Calu3 (cell line): Measurements from ENCODE around the gene CACNA2D4. TPM values are rescaled to one million over a fixed set of nuclear protein-coding genes. Genes with fewer than 3 reads are reported as not detected.

Source experiments
- BruUV-seq: library from RNA; stranded (reverse); fragments of 400-500 nt; replicated peaks from 2 replicates; lab custom pipeline; 2021; lab: Mats Ljungman, UMichigan
- CTCF ChIA-PET: fragments of 300-600 bp; sonication (Branson Sonifier 250); formaldehyde crosslinking; loops from one replicate; lab custom pipeline; 2022; ENCODE audit warnings: antibody characterized with exemption; lab: Charles Lee
- DNase-seq: peaks from one replicate; pipeline ENCODE4 v3.0.0; 2022
- H3K27ac Mint-ChIP-seq: one replicate; pipeline ENCODE4 v1.8.0; 2022; ENCODE audit warnings: mixed read lengths; ENCODE audit not compliant: unreplicated experiment
- H3K27me3 Mint-ChIP-seq: one replicate; pipeline ENCODE4 v1.8.0; 2022; ENCODE audit warnings: mixed read lengths; ENCODE audit not compliant: unreplicated experiment
- H3K36me3 Mint-ChIP-seq: one replicate; pipeline ENCODE4 v1.8.0; 2022; ENCODE audit warnings: mild to moderate bottlenecking, moderate library complexity, mixed read lengths; ENCODE audit not compliant: insufficient read depth, unreplicated experiment
- H3K4me1 Mint-ChIP-seq: one replicate; pipeline ENCODE4 v1.8.0; 2022; ENCODE audit warnings: mild to moderate bottlenecking, low read depth, mixed read lengths; ENCODE audit not compliant: unreplicated experiment
- H3K4me3 Mint-ChIP-seq: one replicate; pipeline ENCODE4 v1.8.0; 2022; ENCODE audit warnings: mild to moderate bottlenecking, low read depth, moderate library complexity, mixed read lengths; ENCODE audit not compliant: unreplicated experiment
- H3K9me3 Mint-ChIP-seq: one replicate; pipeline ENCODE4 v1.8.0; 2022; ENCODE audit warnings: low read depth, mixed read lengths; ENCODE audit not compliant: unreplicated experiment
- CTCF ChIP-seq: fragments of 200-600 bp; IDR thresholded peaks from one replicate; pipeline ENCODE4 v1.8.0; 2022; ENCODE audit warnings: antibody characterized with exemption; ENCODE audit not compliant: unreplicated experiment
- intact Hi-C: fragments of 100-400 bp; cut with micrococcal nuclease; formaldehyde crosslinking; loops from one replicate; pipeline ENCODE4 v1.10.0; 2022; ENCODE audit not compliant: unreplicated experiment
- total RNA-seq: library from RNA; stranded (reverse); gene quantifications from 2 replicates; pipeline ENCODE4 v1.2.3, GENCODE V29; 2022

CACNA2D4 gene
- total RNA-seq, 1 experiment from 2014 or later, result 0.80 TPM

GRCh38 chr12:1809591-1810190 lies 108.8 kb downstream of the CACNA2D4 start:
- CTCF ChIA-PET, result no interaction called here
- no TSS peak for BruUV-seq
- H3K27ac Mint-ChIP-seq, result no peak overlapping the region

GRCh38 chr12:1808798-1809480 lies 109.5 kb downstream of the CACNA2D4 start:
- CTCF ChIA-PET, result no interaction called here

More at GRCh38 chr12:1809591-1810190, 108.8 kb downstream of the CACNA2D4 start:
- Mint-ChIP-seq H3K27me3 (peaks cover 40% of the 10 kb centered on the region), H3K4me3 (no peak overlapping the region), H3K36me3 (no peaks in the 10 kb centered on the region), H3K9me3 (no peaks in the 10 kb centered on the region), H3K4me1 (peaks cover 15% of the 10 kb centered on the region)
- DNase-seq, result no peak
- intact Hi-C loops, result no loop called here
- TF ChIP-seq CTCF, result no peak

GRCh38 chr12:1808036-1808797 lies 110.2 kb downstream of the CACNA2D4 start:
- Mint-ChIP-seq H3K36me3 (no peaks in the 10 kb centered on the region), H3K4me3 (no peak overlapping the region), H3K27ac (no peak overlapping the region), H3K9me3 (peaks cover 2% of the 10 kb centered on the region), H3K4me1 (peaks cover 15% of the 10 kb centered on the region), H3K27me3 (peaks cover 25% of the 10 kb centered on the region)
- DNase-seq, result no peak
- BruUV-seq, result no TSS peak
- CTCF ChIA-PET, result no interaction called here
- TF ChIP-seq CTCF, result no peak
- intact Hi-C loops, result no loop called here

More at GRCh38 chr12:1808798-1809480, 109.5 kb downstream of the CACNA2D4 start:
- no peak overlapping the region for H3K4me3 Mint-ChIP-seq
- intact Hi-C loops, result no loop called here
- peaks cover 33% of the 10 kb centered on the region for H3K27me3 Mint-ChIP-seq
- H3K36me3 Mint-ChIP-seq, result no peaks in the 10 kb centered on the region
- DNase-seq, result no peak
- H3K27ac Mint-ChIP-seq, result no peak overlapping the region
- TF ChIP-seq CTCF, result no peak
- peaks cover 2% of the 10 kb centered on the region for H3K9me3 Mint-ChIP-seq
- peaks cover 15% of the 10 kb centered on the region for H3K4me1 Mint-ChIP-seq
- BruUV-seq, result no TSS peak

- TF ChIP-seq CTCF, result no peak
- Mint-ChIP-seq H3K27ac (no peak overlapping the region), H3K9me3 (peaks cover 2% of the 10 kb centered on the region), H3K4me1 (peaks cover 15% of the 10 kb centered on the region), H3K4me3 (no peak overlapping the region), H3K27me3 (peaks cover 30% of the 10 kb centered on the region), H3K36me3 (no peaks in the 10 kb centered on the region)
- no peak for DNase-seq
- BruUV-seq, result no TSS peak
- CTCF ChIA-PET, result no interaction called here
- intact Hi-C loops, result no loop called here
Observed at GRCh38 chr12:1807087-1807860, 111.2 kb downstream of the CACNA2D4 start.
